NCI-H2081 (cell line): Measurements from ENCODE around the gene NFE2L3.
"Not testable (repeated sequence)": the region's sequence is repeated elsewhere in the genome, so short reads cannot be mapped to it uniquely, and the experiment has no call there.

ENCODE experiments used
- DNase-seq, 2 experiments: peaks; one replicate each; lab custom pipeline; 2025; lab: John Stamatoyannopoulos, UW

NFE2L3 gene

GRCh38 chr7:26147030-26147429 is 5.0 kb upstream of the NFE2L3 start:
- DNase-seq = no peak

- not testable (repeated sequence) for DNase-seq
Observed at GRCh38 chr7:26147646-26148306, 4.2 kb upstream of the NFE2L3 start.

GRCh38 chr7:26148307-26148700 is 3.7 kb upstream of the NFE2L3 start:
- DNase-seq = not testable (repeated sequence)

- DNase-seq = no peak
Observed at GRCh38 chr7:26149391-26149977, 2.5 kb upstream of the NFE2L3 start.

GRCh38 chr7:26151096-26151495 is 902 bp upstream of the NFE2L3 start:
- no peak for DNase-seq

- no peak for DNase-seq
Observed at GRCh38 chr7:26151650-26151952, 397 bp upstream of the NFE2L3 start.

- not testable (repeated sequence) for DNase-seq
Observed at GRCh38 chr7:26152782-26153240, 813 bp downstream of the NFE2L3 start.

- no peak for DNase-seq
Observed at GRCh38 chr7:26153241-26153822, 1.3 kb downstream of the NFE2L3 start.

GRCh38 chr7:26153823-26154783 is 2.1 kb downstream of the NFE2L3 start:
- no peak for DNase-seq

GRCh38 chr7:26155531-26156375 is 3.8 kb downstream of the NFE2L3 start:
- DNase-seq = no peak

- DNase-seq = no peak
Observed at GRCh38 chr7:26156451-26157420, 4.7 kb downstream of the NFE2L3 start.

GRCh38 chr7:26157520-26158105 is 5.6 kb downstream of the NFE2L3 start:
- DNase-seq = peak in 1 of 2 experiments; percentile 41

- DNase-seq = no peak
Observed at GRCh38 chr7:26159243-26159642, 7.2 kb downstream of the NFE2L3 start.

- no peak for DNase-seq
Observed at GRCh38 chr7:26160896-26161295, 8.9 kb downstream of the NFE2L3 start.

GRCh38 chr7:26162431-26162830 is 10.4 kb downstream of the NFE2L3 start:
- DNase-seq = peak in 1 of 2 experiments; percentile 43

GRCh38 chr7:26163804-26164203 is 11.8 kb downstream of the NFE2L3 start:
- not testable (repeated sequence) for DNase-seq

GRCh38 chr7:26165950-26166683 is 14.1 kb downstream of the NFE2L3 start:
- DNase-seq = peak in 1 of 2 experiments; percentile 35

- DNase-seq = no peak
Observed at GRCh38 chr7:26166684-26167266, 14.8 kb downstream of the NFE2L3 start.
